Hindlimb muscle (tissue), 1 donor: ENCODE measurements around the gene PEAR1. TPM values are rescaled to one million over a fixed set of nuclear protein-coding genes. Genes with fewer than 3 reads are reported as not detected.

Source experiments
- DNase-seq: peaks from one replicate; pipeline ENCODE4 v3.0.0-alpha.2; 2013
- polyA plus RNA-seq: library from polyadenylated mRNA; unstranded; fragments of 120-200 nt; gene quantifications from one replicate; pipeline ENCODE4 v1.2.1, GENCODE V29; 2013; ENCODE audit not compliant: insufficient read length

PEAR1 gene
- polyA plus RNA-seq, 1 donor = 29.2 TPM

- no peak for DNase-seq
Measured at GRCh38 chr1:156901966-156902915, 8.7 kb downstream of the PEAR1 start.

DNA sequence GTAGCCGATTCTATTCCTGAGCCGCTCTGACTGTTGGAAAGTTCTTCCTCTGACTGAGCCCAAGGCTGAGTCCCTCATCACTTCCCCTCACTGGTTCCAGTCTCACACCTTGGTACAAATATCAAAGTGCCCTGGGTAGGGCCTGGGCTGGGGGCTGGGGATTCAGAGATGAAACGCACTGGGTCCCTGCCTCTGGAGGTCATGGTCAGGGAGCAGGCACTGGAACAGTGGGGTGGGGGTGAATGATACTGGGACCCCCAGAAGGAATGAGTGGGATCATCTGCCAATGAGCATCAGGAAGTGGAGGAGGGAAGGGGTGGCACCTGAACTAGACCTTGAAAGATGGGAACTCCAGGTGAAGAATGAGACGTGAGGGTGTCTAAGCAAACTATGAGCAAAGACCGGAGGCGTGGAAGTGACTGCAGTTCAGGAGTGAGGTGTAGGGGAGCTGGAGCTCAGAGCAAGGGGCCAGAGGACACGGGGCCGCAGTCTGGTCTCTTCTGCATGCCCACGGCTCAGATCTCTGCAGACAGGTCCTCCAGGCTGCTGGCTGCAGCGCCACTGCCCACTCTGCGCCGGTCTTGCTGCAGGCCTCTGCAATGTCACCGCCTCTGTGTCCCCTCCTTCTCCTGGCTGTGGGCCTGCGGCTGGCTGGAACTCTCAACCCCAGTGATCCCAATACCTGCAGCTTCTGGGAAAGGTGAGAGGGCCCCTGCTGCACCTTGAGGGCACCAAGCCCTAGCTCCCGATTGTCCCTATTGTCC is 10.0 kb downstream of the PEAR1 start:
- no peak for DNase-seq

DNA sequence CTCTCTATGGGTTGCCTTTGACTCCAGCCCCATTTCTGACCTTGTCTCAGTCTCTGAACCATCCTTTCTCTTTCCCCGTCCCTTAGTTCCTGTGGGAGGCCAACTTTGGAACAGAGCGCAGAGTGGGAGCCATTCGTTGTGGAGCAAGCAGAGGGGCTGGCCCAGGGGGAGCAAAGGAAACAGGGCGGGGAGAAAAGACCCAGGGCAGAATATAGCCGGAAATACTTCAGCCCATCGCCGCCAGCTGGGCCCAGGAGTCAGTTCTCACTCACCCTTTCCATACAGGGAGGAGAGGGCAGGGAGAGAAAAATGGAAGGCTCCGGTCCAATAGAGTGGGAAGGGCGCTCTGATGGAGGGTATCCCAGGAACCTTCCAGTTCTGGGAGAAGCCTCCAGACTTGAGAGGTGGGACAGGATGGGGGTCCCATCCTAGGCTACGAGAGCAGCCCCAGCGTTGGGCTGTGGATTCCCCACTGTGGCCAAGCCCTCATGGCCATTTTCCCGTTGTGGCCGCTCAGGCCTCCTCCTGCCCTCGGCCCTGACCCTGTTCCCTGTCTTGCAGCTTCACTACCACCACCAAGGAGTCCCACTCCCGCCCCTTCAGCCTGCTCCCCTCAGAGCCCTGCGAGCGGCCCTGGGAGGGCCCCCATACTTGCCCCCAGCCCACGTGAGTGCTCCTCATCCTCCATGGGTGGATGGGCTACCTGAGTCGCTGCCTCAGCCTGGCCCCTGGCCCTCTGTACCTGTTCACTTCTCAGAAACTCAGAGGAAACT is 10.9 kb downstream of the PEAR1 start:
- no peak for DNase-seq

DNA sequence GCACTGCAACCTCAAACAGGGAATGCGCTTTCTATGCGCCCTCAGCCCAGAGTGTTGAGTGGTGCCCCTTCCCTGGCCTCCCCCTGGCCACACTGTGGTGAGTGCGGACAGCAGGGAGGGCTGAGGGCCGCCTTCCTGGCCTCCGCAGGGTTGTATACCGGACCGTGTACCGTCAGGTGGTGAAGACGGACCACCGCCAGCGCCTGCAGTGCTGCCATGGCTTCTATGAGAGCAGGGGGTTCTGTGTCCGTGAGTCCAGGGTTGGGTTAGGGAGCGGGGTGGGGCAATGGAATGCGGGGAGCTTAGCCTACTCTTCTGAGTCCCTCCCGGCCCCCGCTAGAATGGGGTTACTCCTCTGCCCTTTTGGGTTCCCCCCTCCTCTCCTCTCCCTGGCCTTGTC is 11.7 kb downstream of the PEAR1 start:
- no peak for DNase-seq

- DNase-seq = no peak
Measured at GRCh38 chr1:156905651-156906050, 12.1 kb downstream of the PEAR1 start.

DNA sequence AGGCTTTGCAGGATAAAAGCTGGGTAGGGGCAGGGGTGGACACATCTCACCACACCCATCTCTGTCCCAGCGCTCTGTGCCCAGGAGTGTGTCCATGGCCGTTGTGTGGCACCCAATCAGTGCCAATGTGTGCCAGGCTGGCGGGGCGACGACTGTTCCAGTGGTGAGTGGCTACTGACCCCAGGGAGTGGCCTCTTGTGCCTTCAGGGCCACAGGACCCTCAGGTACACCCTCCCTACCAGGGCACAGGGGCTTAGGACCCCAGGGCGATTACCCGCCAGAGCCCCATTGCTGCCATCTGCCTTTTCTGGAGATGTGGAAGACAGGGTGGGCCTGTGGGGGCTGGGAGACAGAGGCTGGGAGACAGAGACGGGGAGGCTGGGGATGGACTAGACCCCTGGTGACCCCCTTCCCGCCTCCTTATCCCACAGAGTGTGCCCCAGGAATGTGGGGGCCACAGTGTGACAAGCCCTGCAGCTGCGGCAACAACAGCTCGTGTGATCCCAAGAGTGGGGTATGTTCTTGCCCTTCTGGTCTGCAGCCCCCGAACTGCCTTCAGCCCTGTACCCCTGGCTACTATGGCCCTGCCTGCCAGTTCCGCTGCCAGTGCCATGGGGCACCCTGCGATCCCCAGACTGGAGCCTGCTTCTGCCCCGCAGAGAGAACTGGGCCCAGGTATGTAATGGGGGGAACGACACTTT is 12.8 kb downstream of the PEAR1 start:
- DNase-seq = no peak

GRCh38 chr1:156908541-156908940 is 15.0 kb downstream of the PEAR1 start:
- no peak for DNase-seq

DNA sequence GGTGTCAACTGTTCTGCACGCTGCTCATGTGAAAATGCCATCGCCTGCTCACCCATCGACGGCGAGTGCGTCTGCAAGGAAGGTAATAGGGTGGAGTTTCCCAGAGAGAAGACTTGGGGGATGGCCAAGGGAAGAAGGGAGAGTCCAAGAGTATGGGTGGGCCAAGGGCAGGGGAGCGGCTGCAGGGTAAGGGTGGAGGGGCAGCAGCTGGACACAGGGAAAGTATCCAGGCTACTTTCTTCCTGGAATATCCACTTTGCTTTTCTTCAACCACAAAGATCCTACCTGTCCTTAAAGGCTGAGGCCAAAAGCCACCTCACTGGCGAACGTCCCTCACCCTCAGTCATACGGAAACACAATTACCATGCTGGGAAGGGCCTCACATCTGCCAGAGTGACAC is 15.4 kb downstream of the PEAR1 start:
- no peak for DNase-seq

GRCh38 chr1:156909671-156910070 is 16.2 kb downstream of the PEAR1 start:
- no peak for DNase-seq

GRCh38 chr1:156910309-156910782 is 16.8 kb downstream of the PEAR1 start:
- no peak for DNase-seq

- no peak for DNase-seq
Measured at GRCh38 chr1:156911577-156912298, 18.2 kb downstream of the PEAR1 start.

GRCh38 chr1:156912310-156912709 is 18.8 kb downstream of the PEAR1 start:
- DNase-seq = no peak

GRCh38 chr1:156912861-156913808 is 19.6 kb downstream of the PEAR1 start:
- no peak for DNase-seq

GRCh38 chr1:156913809-156914387 is 20.4 kb downstream of the PEAR1 start:
- no peak for DNase-seq

DNA sequence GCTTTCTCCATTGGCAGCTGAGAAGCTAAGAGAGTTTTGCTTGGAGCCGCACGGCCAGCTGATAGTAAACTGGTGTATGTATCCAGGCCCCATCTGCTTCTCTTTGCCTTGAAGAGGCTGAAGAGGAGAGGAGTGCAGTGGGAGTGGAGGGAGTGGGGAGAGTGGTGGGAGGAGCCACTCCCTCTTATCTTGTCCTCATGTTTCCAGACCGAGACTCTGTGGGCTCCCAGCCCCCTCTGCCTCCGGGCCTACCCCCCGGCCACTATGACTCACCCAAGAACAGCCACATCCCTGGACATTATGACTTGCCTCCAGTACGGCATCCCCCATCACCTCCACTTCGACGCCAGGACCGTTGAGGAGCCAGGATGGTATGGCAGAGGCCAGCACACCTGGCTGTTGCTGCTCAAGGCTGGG is 20.9 kb downstream of the PEAR1 start:
- no peak for DNase-seq

GRCh38 chr1:156920233-156921052 is 26.9 kb downstream of the PEAR1 start, which contains the start of gene LRRC71:
Gene LRRC71 (plus strand): TSS chr1:156920632. CDS start chr1:156920804, 172 bp downstream.
- peak; percentile 84 for DNase-seq

GRCh38 chr1:156921053-156921529 is 27.6 kb downstream of the PEAR1 start:
- DNase-seq = no peak

- no peak for DNase-seq
Measured at GRCh38 chr1:156922986-156923669, 29.6 kb downstream of the PEAR1 start.
